HEK293T (cell line): ENCODE data around the gene RET.

Experiments used
- CTCF ChIA-PET: fragments of 350-600 bp; formaldehyde crosslinking; extraction: SDS; loops from one replicate; lab custom pipeline; 2021; ENCODE audit warnings: antibody characterized with exemption, inconsistent platforms; lab: Yijun Ruan, JAX
- POLR2A ChIA-PET: fragments of 350-600 bp; formaldehyde crosslinking; extraction: SDS; loops from one replicate; lab custom pipeline; 2020; ENCODE audit warnings: antibody characterized with exemption, inconsistent platforms; lab: Yijun Ruan, JAX
- DNase-seq: peaks from one replicate; pipeline ENCODE4 v3.0.0; 2012; ENCODE audit warnings: mixed read lengths; ENCODE audit errors: extremely low spot score
- ARNT ChIP-seq: fragments of 450-650 bp; IDR thresholded peaks from 2 replicates; pipeline ENCODE4 v1.6.1; 2017; ENCODE audit warnings: mild to moderate bottlenecking
- BHLHE40 ChIP-seq: fragments of 450-650 bp; IDR thresholded peaks from 2 replicates; pipeline ENCODE4 v1.6.1; 2016; ENCODE audit warnings: mild to moderate bottlenecking, moderate library complexity, borderline replicate concordance
- CTBP1 ChIP-seq: fragments of 450-650 bp; IDR thresholded peaks from 2 replicates; pipeline ENCODE4 v1.6.1; 2016; ENCODE audit warnings: borderline replicate concordance
- ELF4 ChIP-seq: fragments of 450-650 bp; IDR thresholded peaks from 2 replicates; pipeline ENCODE4 v1.6.1; 2017; ENCODE audit warnings: antibody characterized with exemption
- FOXA1 ChIP-seq: fragments of 450-650 bp; IDR thresholded peaks from 2 replicates; pipeline ENCODE4 v1.6.1; 2016; ENCODE audit warnings: mild to moderate bottlenecking
- FOXK2 ChIP-seq: fragments of 450-650 bp; IDR thresholded peaks from 2 replicates; pipeline ENCODE4 v1.6.1; 2016; ENCODE audit warnings: mild to moderate bottlenecking
- FOXM1 ChIP-seq: fragments of 450-650 bp; IDR thresholded peaks from 2 replicates; pipeline ENCODE4 v1.6.1; 2017; ENCODE audit warnings: mild to moderate bottlenecking, borderline replicate concordance
- HDGF ChIP-seq: fragments of 450-650 bp; IDR thresholded peaks from 2 replicates; pipeline ENCODE4 v1.6.1; 2017; ENCODE audit warnings: antibody characterized with exemption, borderline replicate concordance
- L3MBTL2 ChIP-seq: fragments of 450-650 bp; conservative IDR thresholded peaks from 2 replicates; pipeline ENCODE4 v1.6.1; 2016; ENCODE audit warnings: mild to moderate bottlenecking
- LEF1 ChIP-seq: fragments of 450-650 bp; IDR thresholded peaks from 2 replicates; pipeline ENCODE4 v1.6.1; 2017; ENCODE audit warnings: mild to moderate bottlenecking, borderline replicate concordance
- NFRKB ChIP-seq: fragments of 450-650 bp; IDR thresholded peaks from 2 replicates; pipeline ENCODE4 v1.6.1; 2016; ENCODE audit warnings: mild to moderate bottlenecking, moderate library complexity
- SP1 ChIP-seq: fragments of 450-650 bp; IDR thresholded peaks from 2 replicates; pipeline ENCODE4 v1.6.1; 2017
- SUZ12 ChIP-seq: fragments of 450-650 bp; IDR thresholded peaks from 2 replicates; pipeline ENCODE4 v1.6.1; 2016; ENCODE audit warnings: mild to moderate bottlenecking
- TARDBP ChIP-seq: fragments of 450-650 bp; IDR thresholded peaks from 2 replicates; pipeline ENCODE4 v1.6.1; 2016
- ZNF384 ChIP-seq: fragments of 450-650 bp; IDR thresholded peaks from 2 replicates; pipeline ENCODE4 v1.6.1; 2016
- TF ChIP-seq, protein P1 (sequence below): fragments of 450-650 bp; IDR thresholded peaks from 2 replicates; pipeline ENCODE4 v1.6.1; 2016

Gene RET

DNA sequence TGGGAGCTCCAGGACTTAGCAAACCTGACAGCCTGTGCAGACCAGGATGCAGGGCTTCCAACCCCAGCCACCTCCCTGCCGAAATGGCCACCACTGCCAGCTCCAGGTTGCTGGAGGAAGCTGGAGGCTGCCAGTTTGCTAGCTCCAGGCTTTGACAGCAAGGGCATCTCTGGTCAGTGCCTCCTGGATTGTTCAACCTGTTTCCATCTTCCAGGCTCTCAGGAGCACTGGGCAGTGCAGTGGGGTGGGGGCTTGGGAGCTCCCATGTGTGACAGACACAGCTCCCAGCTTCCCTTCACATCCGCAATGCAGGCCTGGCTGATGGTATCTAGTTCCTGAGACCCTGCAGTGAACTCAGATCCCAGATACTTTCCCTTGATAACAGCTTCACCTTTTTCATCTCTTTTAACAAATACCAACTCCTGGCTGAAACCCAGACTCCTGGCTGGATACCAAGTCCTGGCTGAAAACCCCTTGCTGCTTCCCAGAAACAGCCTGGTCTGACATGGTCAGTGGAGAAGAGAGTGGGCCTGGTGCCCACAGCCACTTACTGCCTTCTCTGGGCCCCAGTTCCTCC, 20.8 kb upstream of the RET start:
- TF ChIP-seq FOXA1 (no peak), FOXK2 (no peak), L3MBTL2 (no peak), LEF1 (no peak), SP1 (no peak), SUZ12 (no peak)
- ChIA-PET CTCF (interaction anchor here (0.9 kb wide), 1 partner anchor 20 kb away, joined by 5 read pairs; no protein-coding TSS in a partner anchor), POLR2A (interaction anchor here (0.8 kb wide), 1 partner anchor 9 kb away, joined by 3 read pairs; no protein-coding TSS in a partner anchor)
- DNase-seq: no peak

DNA sequence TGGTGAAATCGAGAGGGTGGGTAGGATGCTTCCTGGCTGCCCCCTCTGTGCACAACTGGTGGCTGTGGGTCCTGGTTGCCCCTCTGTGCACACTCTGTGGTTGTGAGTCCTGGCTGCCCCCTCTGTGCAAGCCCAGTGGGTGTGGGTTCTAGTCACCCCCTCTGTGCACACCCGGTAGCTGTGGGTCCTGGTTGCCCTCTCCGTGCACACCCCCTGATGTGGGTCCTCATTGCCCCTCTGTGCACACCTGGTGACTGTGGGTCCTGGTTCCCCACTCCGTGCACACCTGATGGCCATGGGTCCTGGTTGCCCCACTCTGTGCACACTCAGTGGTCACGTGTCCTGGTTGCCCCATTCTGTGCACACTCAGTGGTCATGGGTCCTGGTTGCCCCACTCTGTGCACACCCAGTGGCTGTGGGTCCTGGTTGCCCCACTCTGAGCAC, 20.3 kb upstream of the RET start:
- ChIA-PET CTCF (no interaction called here), POLR2A (no interaction called here)
- no peak for DNase-seq
- TF ChIP-seq ZNF384: no peak
- TF ChIP-seq CTBP1: no peak
- no peak for TF ChIP-seq NFRKB
- TF ChIP-seq FOXK2: no peak
- no peak for TF ChIP-seq SP1
- no peak for TF ChIP-seq TARDBP
- no peak for TF ChIP-seq HDGF
- TF ChIP-seq L3MBTL2: no peak
- TF ChIP-seq ELF4: no peak
- TF ChIP-seq FOXA1: no peak
- TF ChIP-seq, protein P1, sequence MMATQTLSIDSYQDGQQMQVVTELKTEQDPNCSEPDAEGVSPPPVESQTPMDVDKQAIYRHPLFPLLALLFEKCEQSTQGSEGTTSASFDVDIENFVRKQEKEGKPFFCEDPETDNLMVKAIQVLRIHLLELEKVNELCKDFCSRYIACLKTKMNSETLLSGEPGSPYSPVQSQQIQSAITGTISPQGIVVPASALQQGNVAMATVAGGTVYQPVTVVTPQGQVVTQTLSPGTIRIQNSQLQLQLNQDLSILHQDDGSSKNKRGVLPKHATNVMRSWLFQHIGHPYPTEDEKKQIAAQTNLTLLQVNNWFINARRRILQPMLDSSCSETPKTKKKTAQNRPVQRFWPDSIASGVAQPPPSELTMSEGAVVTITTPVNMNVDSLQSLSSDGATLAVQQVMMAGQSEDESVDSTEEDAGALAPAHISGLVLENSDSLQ: no peak
- TF ChIP-seq ARNT: no peak

DNA sequence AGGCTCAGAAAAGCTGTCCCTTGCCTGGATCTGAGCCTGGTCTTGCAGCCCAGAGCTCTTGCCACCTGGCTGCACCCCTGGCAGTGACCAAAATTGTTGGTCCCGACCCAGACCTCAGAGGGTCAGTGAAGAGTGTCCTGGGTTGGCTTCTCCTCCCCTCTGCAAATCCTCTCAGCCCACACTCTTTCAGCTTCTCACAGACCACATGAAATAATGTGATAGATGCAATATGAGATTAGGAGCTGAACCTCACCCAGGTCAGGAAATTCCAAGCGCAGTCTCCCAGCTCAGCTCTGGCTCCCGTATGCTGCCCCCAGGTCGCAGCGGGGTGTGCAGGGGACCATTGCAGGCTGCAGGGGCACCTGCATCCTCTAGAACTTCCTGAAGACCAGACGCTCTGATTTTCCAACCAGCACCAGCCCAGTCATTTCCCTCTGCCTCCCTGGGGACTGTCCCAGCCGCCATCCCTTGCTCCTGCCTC, 19.6 kb upstream of the RET start:
- TF ChIP-seq TARDBP (no peak), SUZ12 (no peak), HDGF (no peak), CTBP1 (no peak), ZNF384 (no peak), FOXA1 (no peak), L3MBTL2 (no peak), ELF4 (no peak), NFRKB (no peak), BHLHE40 (no peak), SP1 (no peak), FOXK2 (no peak), LEF1 (no peak), ARNT (no peak), FOXM1 (no peak)
- TF ChIP-seq, protein P1: no peak
- no peak for DNase-seq
- POLR2A ChIA-PET: no interaction called here
- CTCF ChIA-PET: no interaction called here

DNA sequence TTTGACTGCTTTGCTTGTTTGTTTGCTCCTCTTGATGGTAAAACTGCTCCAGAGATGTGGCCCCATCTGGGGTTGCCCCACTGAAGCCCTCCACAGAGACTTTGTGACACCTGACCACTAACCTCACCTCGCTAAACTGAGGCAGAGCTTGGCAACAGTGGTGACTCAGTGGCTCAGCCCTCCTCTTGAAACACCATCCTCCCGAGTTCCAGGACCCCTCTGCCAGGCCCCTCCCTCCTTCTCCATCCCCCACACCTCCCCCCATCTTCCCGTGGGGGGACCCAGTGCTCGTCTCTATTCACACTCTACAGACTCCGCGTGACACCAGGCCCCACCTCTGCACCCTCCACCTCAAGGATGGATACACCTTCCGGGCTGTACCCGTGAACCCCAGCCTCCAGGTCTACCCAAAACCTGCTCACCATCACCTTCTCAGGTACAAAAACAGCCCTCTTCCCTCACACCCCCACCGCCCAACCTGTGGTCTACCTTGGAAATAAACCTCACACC, 19.0 kb upstream of the RET start:
- no peak for TF ChIP-seq FOXK2
- TF ChIP-seq BHLHE40: no peak
- no peak for TF ChIP-seq TARDBP
- TF ChIP-seq ZNF384: no peak
- no peak for DNase-seq
- CTCF ChIA-PET: no interaction called here
- POLR2A ChIA-PET: no interaction called here

DNA sequence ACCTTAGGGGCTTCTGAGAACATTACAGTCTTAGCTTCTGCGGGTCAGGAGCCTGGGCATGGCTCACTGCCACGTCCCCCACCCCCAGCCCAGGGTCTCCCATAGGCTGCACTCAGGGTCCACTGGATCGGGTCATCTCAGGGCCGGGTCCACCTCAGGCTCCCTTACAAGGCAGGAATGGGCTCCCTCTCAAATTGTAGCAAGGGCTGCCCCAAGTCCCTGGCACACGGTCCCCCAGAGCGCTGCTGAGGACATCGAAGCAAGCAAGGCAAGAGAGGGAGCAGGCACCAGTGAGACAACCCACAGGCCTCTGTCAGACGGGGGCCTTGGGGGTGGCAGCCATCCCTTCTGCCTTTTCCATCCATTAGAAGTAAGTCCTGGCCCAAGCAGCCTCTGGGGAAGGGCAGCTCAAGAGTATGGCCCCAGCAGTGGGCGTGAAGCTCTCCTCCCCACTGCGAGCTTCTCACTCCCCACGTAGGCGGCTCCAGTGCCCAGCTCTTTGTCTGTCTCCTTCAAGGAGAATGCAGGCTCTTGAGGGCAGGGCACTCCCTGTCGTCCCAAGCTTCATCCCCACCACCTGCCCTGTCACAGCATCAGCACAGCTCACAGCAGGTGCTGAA, 18.0 kb upstream of the RET start:
- ChIA-PET POLR2A (no interaction called here), CTCF (no interaction called here)
- TF ChIP-seq FOXA1: no peak
- TF ChIP-seq BHLHE40: no peak
- no peak for TF ChIP-seq ZNF384
- TF ChIP-seq ARNT: no peak
- TF ChIP-seq TARDBP: no peak
- TF ChIP-seq LEF1: no peak
- TF ChIP-seq HDGF: no peak
- no peak for TF ChIP-seq FOXM1
- TF ChIP-seq NFRKB: no peak
- TF ChIP-seq SP1: no peak

DNA sequence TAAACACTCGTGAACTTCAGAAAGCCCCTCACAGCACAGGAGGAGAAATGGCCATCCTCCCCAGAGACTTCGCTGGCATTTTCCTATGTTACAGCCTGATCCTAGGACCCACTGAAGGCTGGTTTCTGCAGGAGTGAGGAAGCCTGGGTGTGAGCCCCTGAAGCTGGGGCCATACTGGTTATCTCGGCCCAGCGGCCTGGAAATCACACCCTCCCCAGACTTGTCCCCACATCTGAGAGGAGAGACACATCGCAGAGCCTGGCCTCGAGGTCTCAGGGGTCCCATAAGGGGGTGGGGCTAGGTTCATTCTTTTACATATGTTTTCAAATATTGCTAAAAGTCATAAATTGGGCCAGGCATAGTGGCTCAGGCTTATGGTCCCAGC, 17.5 kb upstream of the RET start:
- no peak for DNase-seq
- ChIA-PET POLR2A (no interaction called here), CTCF (no interaction called here)
- TF ChIP-seq BHLHE40 (no peak), FOXM1 (no peak)
- TF ChIP-seq, protein P1: no peak

More for the DNA sequence above, 18.0 kb upstream of the RET start:
- no peak for DNase-seq
